ENCODE results near the gene CLCA1. TPM values are rescaled to one million over a fixed set of nuclear protein-coding genes. Genes with fewer than 3 reads are reported as not detected.

Gene CLCA1
- polyA plus RNA-seq, 4 donors, result not detected

- no peak for DNase-seq (ENCODE audit: low read depth in 4 of 4, low spot score in 3 of 4)
Measured at GRCh38 chr1:86541859-86542258, 73.1 kb downstream of the CLCA1 start.

GRCh38 chr1:86542631-86543030 is 73.9 kb downstream of the CLCA1 start:
- DNase-seq (ENCODE audit: low read depth in 4 of 4, low spot score in 3 of 4), result no peak

GRCh38 chr1:86546787-86547221 is 78.1 kb downstream of the CLCA1 start, which contains the start of gene CLCA4:
Gene CLCA4, plus strand, starts transcription at chr1:86547078. Its CDS starts 42 bp downstream, at chr1:86547120.
- DNase-seq (ENCODE audit: low read depth in 4 of 4, low spot score in 3 of 4), result no peak

- no peak for DNase-seq (ENCODE audit: low read depth in 4 of 4, low spot score in 3 of 4)
Measured at GRCh38 chr1:86548839-86549238, 80.1 kb downstream of the CLCA1 start.

Other genes with a start within 250 kb of the CLCA1 start
- 10 to 100 TPM; 38.9 to 75.5 (median 57.2) TPM for gene ODF2L, start 72.6 kb upstream of the CLCA1 start, polyA plus RNA-seq (ENCODE audit: insufficient read length in 4 of 4)
- under 1 TPM in 2 of 4 donors, not detected in 2; 0.03 to 0.08 TPM for gene CLCA2, start 44.8 kb upstream of the CLCA1 start, polyA plus RNA-seq (ENCODE audit: insufficient read length in 4 of 4)
- gene CLCA4, start 78.2 kb downstream of the CLCA1 start, polyA plus RNA-seq (ENCODE audit: insufficient read length in 4 of 4), result under 1 TPM in 1 of 4 donors, not detected in 3; 0.13 TPM
- gene SH3GLB1, start 235.6 kb downstream of the CLCA1 start, polyA plus RNA-seq (ENCODE audit: insufficient read length in 4 of 4), result 10 to 100 TPM; 73.5 to 91.9 (median 89.5) TPM

Measured in left renal pelvis (tissue), 4 donors.